ENCODE measurements around the gene CETP.
"Not testable (repeated sequence)": the region's sequence is repeated elsewhere in the genome, so short reads cannot be mapped to it uniquely, and the experiment has no call there.

CETP gene

DNA sequence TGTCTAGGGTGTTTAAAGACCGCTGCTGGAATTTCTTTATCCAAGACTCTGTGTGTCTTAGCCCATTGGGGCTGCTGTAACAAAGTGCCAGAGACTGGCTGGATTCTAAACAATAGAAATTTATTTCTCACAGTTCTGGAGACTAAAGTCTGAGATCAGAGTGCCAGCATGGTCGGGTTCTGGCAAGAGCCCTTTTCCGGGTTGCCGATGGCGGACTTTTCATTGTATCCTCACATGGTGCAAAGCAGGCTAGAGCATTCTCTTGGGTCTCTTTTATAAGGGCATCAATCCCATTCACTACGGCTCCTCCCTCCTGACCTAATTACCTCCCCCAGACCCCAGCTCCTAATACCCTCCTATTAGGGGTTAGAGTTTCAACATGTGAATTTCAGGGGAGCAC is 37.1 kb downstream of the CETP start:
- DNase-seq (ENCODE audit: low read depth), result no peak

DNA sequence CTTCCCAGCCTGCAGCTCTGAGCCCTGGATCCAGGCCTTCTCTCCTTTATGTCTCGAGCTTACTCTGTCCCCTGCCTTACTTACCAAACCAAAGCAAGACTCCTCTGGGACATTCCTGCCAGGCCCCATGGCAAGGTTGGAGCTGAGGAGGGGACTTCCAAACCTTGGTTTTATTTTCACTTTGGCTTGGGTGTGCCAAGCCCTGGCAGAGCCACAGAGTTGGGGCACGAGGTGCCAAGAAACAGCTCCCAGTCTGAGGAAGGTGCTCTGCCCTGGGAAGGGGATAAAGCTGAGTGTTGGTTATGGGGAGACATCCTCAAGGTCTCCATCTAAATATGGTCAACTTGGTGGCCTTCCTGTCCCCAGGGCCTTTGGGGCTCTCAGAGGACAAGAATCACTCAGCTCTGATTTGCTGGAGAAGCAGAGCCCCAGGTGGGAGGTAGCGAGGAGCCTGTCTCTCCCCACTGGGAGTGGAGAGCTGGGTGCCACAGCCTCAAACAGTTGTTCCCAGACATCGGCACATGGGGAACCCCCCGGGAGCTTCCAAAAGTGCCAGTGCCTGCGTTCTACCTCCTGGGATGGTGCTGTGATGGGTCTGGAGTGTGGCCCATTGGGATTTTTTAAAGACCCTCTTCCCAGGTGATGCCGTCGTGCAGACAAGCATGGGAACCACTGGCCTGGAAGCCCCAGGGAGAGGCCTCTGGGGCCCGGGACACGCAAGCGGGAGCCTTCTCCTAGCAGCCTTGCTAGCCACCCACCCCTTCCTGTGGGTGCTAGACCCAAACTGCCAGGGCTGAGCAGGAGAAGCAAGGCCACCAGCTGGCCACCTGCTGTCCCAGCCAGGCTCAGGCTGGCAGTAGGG is 37.9 kb downstream of the CETP start:
- no peak for DNase-seq (ENCODE audit: low read depth)

DNA sequence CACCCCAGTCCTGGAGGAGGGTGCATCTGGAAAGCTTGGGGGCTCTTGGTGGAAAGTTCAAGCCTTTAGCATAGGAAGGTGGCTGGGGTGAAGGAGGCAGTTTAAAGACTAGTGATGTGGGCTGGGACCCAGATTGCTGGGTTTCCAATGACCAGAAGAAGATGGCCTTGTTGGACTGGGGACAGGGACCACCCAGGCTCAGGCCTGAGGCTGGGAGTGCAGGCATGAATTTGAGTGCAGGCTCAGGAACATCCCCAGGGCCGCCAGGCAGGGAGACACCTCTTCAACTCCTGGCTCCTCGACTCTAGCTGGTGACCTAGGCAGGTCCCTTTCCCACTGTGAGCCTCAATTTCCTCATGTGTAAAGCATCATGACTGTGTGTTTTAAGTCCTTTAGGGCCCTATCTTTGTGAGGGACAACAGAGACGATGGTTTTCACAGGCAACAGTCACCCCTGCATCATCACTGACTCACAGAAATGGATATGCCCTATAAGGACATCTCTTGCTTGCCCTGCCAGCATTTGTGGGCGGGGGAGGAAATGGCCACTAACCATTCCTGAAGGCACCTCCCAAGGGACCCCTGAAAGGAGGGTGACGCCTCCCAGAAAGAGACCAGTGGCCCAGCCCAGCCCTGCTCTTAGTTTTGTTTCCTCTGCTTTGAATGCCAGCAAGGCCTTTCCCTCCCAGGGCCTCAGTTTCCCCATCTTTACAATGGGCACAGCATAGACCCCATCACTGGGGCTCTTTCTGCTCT is 38.7 kb downstream of the CETP start:
- peak; percentile 95 for DNase-seq (ENCODE audit: low read depth)

DNA sequence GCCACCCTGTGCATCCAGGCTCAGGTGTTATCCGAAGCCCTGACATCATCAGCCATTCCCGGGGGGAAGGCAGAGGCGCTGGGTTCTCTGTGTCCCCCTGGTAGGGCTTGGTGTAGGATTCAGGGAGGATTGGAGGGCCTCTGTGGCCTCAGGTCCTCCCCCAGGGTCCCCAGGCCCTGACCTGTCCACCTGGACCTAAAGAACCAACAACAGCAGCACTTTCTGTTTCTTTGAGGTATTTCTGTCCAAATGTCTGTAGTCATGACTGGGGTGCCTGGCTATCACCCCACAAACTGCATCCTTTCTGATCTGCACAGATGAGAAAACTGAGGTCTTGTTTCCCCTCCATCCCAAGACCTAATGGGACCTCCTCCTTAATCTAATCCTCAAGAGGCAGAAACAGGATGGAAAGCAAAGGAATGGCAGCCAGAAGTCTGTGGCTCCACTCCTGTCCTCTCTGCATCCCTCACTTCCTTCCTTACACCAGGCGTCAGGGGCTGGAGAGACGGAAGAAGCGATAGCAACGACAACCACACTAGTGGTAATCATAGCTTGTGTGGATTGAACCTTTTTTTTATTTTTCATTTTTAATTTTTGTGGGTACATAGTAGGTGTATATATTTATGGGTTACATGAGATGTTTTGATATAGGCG is 39.4 kb downstream of the CETP start:
- DNase-seq (ENCODE audit: low read depth), result no peak

GRCh38 chr16:57003439-57004386 is 42.0 kb downstream of the CETP start:
- DNase-seq (ENCODE audit: low read depth), result no peak

DNA sequence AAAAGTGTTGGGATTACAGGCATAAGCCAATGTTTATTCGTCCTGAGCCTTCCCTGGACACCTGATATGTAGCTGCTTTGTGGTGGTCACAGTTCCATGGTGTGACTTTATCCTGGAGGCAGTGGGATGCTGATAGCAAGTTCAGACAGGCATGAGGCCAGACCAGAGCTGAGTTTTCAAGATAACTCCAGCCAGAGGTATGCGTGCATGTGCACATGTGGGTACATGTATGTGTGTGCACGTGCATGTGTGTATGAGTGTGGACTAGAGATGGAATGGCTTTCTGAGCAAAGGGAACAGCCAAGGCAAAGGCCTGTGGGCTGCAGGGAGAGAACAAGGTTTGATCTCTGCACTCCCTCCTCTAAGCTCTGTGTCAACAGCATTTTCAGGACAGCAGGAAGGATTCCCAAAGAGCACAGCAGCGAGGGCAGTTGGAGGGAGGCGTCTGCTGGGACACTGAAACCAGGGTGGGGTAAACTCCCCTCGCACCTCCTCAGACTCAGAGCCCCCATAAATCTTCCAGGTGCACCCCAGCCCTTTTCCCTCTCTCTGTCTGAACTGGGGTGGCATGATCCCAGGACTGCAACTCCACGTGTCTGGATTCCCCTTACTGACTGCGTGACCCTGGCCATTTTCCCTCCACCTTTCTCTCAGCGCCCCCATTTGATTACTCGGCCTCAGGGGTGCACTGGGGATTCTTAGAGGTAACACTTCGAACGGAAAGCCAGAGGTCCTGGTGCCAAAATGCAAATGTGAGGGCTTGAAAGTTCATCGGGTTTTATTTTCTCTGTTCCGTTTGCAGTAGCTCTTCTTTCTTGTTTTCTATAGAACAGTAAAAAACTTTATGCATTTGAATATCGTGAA is 42.9 kb downstream of the CETP start:
- DNase-seq (ENCODE audit: low read depth), result no peak

DNA sequence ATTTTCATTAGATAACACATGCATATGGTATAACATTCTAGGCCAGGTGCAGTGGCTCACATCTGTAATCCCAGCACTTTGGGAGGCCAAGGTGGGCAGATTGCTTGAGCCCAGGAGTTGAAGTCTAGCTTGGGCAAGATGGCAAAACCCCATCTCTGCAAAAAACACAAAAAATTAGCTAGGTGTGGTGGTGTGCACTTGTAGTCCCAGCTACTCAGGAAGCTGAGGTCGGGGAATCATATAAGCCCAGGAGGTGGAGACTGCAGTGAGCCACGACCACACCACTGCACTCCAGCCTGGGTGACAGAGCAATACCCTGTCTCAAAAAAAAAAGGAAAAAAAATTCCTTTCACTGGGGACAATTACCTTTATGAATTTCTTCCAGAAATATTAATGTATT is 43.8 kb downstream of the CETP start:
- DNase-seq (ENCODE audit: low read depth), result not testable (repeated sequence)

DNA sequence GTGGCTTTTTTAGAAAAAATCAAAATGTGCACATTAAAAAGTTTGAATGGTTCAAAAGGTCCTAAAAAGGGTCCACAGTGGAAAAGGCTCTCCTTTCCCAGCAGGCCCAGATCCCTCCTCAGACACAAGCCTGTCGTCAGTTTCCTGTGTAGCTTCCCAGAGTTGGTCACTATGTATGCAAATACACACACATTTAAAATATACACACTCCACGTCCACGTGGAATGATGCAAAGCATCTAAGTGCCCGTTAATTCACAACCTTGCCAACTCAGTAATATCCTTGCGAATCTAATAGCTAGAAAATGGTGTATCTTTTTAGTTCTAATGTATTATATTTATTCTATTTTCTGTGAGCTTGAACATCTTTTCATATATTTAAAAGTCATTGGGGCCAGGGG is 45.3 kb downstream of the CETP start:
- DNase-seq (ENCODE audit: low read depth), result no peak

- no peak for DNase-seq (ENCODE audit: low read depth)
These were observed 45.8 kb downstream of the CETP start for GRCh38 chr16:57007530-57007929.

DNA sequence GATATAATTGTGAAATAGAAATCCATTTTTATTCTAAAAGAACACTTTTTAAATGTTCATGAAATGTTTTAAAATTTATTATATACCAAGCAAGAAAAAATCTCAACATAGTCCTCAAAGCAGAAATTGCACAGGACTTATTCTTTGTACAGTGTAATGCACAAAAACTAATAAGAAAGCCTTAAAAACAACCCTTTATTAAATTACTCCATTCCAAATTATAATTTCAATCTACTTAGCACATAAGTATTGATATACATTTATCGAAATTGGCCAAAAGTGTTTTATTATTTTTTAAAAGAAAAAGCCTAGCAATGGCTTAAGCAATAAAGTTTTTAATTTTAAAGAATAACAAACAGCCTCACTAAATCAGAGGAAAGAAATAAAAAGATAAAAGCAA is 46.7 kb downstream of the CETP start:
- no peak for DNase-seq (ENCODE audit: low read depth)

DNA sequence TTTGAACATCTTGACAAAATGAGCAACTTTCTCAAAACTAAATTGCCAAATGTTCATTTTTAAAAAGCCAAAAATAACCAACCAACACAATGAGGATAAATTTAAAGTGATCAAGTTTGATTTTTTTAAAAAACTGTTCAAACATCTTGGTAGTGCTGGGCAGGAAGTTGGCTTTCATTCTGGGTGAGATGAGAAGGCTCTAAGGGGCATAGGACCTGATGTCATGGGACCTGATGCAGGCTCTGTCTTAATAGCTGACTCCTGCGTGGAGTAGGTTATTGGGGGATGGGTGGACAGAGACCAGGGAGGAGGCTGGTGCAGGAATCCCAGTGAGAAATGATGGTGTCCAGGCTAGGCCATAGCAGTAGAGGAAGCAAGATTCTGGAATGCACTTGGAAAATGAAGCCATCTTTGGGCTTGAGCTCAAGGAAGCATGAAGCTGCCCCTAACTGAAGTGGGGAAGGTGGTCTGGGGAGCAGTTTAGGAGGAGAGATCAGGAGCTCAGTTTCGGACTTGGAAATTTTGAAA is 48.0 kb downstream of the CETP start:
- DNase-seq (ENCODE audit: low read depth), result no peak

DNA sequence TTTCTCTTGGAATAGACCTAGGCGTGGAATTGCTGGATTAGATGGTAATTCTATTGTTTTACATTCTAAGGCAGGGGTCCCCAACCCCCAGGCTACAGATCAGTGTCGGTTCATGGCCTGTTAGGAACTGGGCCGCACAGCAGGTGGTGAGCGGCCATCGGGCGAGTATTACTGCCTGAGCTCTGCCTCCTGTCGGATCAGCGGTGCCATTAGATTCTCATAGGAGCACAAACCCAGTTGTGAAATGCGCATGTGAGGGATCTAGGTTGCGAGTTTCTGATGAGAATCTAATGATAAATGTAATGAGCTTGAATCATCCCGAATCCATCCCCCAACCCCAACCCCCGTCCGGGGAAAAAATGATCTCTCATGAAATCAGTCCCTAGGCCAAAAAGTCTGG is 50.6 kb downstream of the CETP start:
- DNase-seq (ENCODE audit: low read depth), result no peak

- no peak for DNase-seq (ENCODE audit: low read depth)
These were observed 51.5 kb downstream of the CETP start for GRCh38 chr16:57013229-57013628.

DNA sequence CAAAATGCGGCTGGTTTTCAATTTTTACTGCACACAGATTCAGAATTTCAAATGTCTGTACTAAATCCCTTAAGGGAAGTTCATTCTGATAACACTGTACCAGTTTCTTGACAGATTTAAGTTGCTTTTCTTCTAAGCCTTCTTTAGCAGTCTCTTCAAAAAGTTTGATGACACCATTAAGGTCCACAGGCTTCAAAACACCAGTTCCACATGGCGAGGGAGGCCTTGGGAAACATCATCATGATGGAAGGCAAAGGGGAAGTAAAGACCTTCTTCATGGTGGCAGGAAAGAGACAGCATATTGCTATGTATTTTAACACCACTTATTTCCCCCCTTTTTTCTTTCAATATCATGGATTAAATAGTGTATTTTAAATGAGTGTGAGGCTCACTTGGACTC is 52.2 kb downstream of the CETP start:
- DNase-seq (ENCODE audit: low read depth), result no peak

DNA sequence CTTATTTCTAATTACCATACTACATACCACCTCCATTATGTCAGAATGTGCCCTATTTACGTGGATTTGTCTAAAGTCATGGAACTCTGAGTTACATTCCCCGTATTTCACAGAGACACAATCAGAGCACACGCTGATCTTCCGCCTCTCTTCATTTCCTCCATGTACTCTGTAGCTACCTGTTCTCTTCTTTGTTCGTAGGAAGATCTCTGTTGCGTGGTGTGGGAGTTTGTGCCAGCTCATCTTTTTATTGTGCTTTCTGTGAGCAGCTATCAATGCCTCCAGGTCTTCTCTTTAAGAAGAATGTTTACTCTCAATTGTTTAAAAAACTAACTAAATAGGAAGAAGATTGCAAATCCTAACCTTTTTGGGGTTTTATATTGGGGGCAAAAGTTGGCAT is 54.6 kb downstream of the CETP start:
- DNase-seq (ENCODE audit: low read depth), result no peak

DNA sequence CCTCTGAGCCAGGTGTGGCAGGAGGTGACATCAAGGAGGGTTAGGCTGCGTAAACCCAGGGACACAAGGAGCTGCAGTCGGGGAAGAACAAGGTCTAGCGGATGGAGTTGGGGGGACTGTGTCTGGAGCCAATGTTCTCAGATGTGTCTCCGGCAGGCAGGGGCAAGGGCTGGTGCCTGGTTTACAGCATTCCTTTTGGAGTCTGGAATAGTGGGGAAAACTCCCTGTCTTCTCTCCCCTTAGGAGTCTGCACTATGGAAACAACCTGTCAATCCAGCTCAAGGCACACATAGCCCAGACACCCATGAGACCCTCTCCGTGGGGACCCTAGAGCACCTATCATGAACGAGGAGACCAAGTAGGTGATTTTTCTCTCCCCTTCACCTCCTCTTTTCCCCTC is 55.1 kb downstream of the CETP start:
- no peak for DNase-seq (ENCODE audit: low read depth)

DNA sequence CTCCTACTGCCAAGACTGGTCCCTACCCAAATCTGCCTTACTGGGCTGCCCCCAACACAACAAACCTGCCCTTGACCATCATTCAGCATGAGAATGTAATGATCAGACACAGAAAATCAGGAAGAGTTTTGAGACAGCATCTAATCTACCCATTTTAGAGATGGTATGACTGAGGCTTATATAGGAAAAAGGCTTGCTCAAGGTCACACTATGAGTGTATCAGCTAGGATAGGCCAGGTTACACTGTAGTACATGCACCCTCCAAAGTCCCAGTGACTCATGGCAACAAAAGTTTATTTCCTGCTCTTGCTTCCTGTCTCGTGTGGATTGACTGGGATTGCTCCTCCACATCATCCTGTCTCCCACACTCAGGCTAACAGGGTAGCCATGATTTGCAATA is 55.5 kb downstream of the CETP start:
- no peak for DNase-seq (ENCODE audit: low read depth)

DNA sequence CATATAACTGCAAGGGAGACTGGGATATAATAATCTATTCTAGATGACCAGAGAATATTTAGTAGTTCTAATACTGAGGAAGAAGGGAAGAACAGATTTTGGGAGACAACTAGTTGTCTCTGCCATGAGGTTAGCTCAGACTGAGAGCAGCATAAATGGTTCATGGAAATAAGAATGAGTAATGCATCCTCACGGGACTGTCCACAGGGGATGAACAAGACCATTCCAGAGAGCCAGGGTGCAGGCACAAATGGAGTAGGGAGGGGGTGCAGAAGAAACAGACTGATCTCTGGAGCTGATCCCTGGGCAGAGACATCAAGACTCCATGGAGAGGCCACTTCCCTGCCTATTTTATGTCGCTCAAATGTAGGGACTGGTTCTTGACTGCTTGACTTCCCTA is 58.0 kb downstream of the CETP start:
- peak; percentile 41 for DNase-seq (ENCODE audit: low read depth)

GRCh38 chr16:57020651-57021050 is 58.9 kb downstream of the CETP start:
- DNase-seq (ENCODE audit: low read depth), result no peak

DNA sequence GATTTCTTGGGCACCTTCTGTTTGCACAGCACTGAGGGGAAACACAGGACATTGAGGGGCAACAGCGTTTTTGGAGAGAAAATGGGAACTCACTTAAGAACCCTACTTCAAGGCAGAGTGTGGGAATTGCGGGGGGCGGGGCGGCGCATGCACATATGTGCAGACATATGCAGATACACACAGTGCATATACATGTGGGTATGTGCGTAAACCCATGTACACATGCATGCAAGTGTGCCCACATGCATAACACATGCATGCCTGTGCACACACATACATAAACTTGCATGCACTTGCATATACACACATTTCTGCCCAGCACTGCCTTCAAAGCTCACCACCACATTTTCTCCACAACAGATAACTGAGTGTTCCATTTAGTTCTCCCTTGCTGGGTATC is 60.0 kb downstream of the CETP start:
- no peak for DNase-seq (ENCODE audit: low read depth)

- no peak for DNase-seq (ENCODE audit: low read depth)
These were observed 60.7 kb downstream of the CETP start for GRCh38 chr16:57022445-57022844.

All from stromal cell of bone marrow (primary cell).